SK-N-SH (cell line): ENCODE data around the gene MFAP2. TPM values are rescaled to one million over a fixed set of nuclear protein-coding genes. Genes with fewer than 3 reads are reported as not detected.
"Not testable (repeated sequence)": the region's sequence is repeated elsewhere in the genome, so short reads cannot be mapped to it uniquely, and the experiment has no call there.

ENCODE experiments used
- CTCF ChIA-PET: fragments of 300-600, 350-600 bp; formaldehyde crosslinking; extraction: SDS; loops from one replicate; lab custom pipeline; 2021; lab: Yijun Ruan, JAX
- POLR2A ChIA-PET: fragments of 350-600 bp; sonication (Branson Sonifier 250); formaldehyde crosslinking; extraction: SDS; loops from one replicate; lab custom pipeline; 2020; ENCODE audit warnings: antibody characterized with exemption, inconsistent platforms; lab: Yijun Ruan, JAX
- DNase-seq: peaks from one replicate; pipeline ENCODE4 v3.0.0; 2012
- H2AFZ ChIP-seq: fragments of 200-600 bp; sonication (generic); 2 replicates; pipeline ENCODE4 v1.8.1; 2016; ENCODE audit warnings: antibody characterized with exemption, mild to moderate bottlenecking, low read depth
- H3F3A ChIP-seq: fragments of 200-600 bp; sonication (generic); replicated peaks from 2 replicates; pipeline ENCODE3; 2016; ENCODE audit warnings: antibody characterized with exemption, mild to moderate bottlenecking; ENCODE audit not compliant: insufficient read depth
- H3K27ac ChIP-seq, 2 experiments: fragments of 200-500 bp in 1 of 2; fragments of 200-600 bp in 1 of 2; sonication (Bioruptor generic) in 1 of 2; sonication (generic), shearing (Covaris generic) in 1 of 2; 2 replicates each; pipeline versions ENCODE4 v1.5.1 to v1.6.1; 2014 to 2016; ENCODE audit warnings: low read depth in 2 of 2, inconsistent platforms in 1 of 2, low read length in 1 of 2, mild to moderate bottlenecking in 1 of 2, mixed read lengths in 1 of 2
- H3K27me3 ChIP-seq: fragments of 200-600 bp; sonication (generic), shearing (Covaris generic); 2 replicates; pipeline ENCODE4 v1.6.1; 2016; ENCODE audit warnings: mixed run types; ENCODE audit not compliant: insufficient read depth
- H3K36me3 ChIP-seq, 2 experiments: fragments of 200-500 bp in 1 of 2; fragments of 200-600 bp in 1 of 2; sonication (Bioruptor generic) in 1 of 2; sonication (generic) in 1 of 2; replicated peaks in 1 of 2; 2 replicates each; pipeline versions ENCODE3 to v1.5.1; 2014 to 2016; ENCODE audit warnings: low read length in 1 of 2, mild to moderate bottlenecking in 1 of 2; ENCODE audit not compliant: insufficient read depth in 2 of 2, control insufficient read depth in 1 of 2
- H3K4me1 ChIP-seq, 2 experiments: fragments of 200-500 bp in 1 of 2; fragments of 200-600 bp in 1 of 2; sonication (Bioruptor generic) in 1 of 2; sonication (generic), shearing (Covaris generic) in 1 of 2; 2 replicates each; pipeline versions ENCODE4 v1.5.1 to v1.6.1; 2014 to 2016; ENCODE audit warnings: low read depth in 1 of 2, low read length in 1 of 2, mixed run types in 1 of 2; ENCODE audit not compliant: insufficient read depth in 2 of 2, control insufficient read depth in 1 of 2
- H3K4me2 ChIP-seq: fragments of 200-600 bp; sonication (generic), shearing (Covaris generic); 2 replicates; pipeline ENCODE4 v1.6.1; 2017; ENCODE audit warnings: mixed run types
- H3K4me3 ChIP-seq, 2 experiments: fragments of 200-500 bp in 1 of 2; fragments of 200-600 bp in 1 of 2; sonication (Bioruptor generic) in 1 of 2; sonication (generic), shearing (Covaris generic) in 1 of 2; 2 replicates each; pipeline versions ENCODE4 v1.5.1 to v1.8.1; 2014 to 2016; ENCODE audit warnings: low read depth in 2 of 2, inconsistent platforms in 1 of 2, low read length in 1 of 2, mild to moderate bottlenecking in 1 of 2, mixed read lengths in 1 of 2, moderate library complexity in 1 of 2
- H3K79me2 ChIP-seq: fragments of 200-600 bp; sonication (generic); 2 replicates; pipeline ENCODE4 v1.8.1; 2017; ENCODE audit warnings: mild to moderate bottlenecking; ENCODE audit not compliant: insufficient read depth
- H3K9ac ChIP-seq: fragments of 200-600 bp; sonication (generic); 2 replicates; pipeline ENCODE4 v1.6.1; 2017; ENCODE audit warnings: mixed run types
- H3K9me2 ChIP-seq: fragments of 200-600 bp; sonication (generic); 2 replicates; pipeline ENCODE4 v1.6.1; 2017; ENCODE audit warnings: mixed run types
- H3K9me3 ChIP-seq: fragments of 200-600 bp; sonication (generic); 2 replicates; pipeline ENCODE4 v1.6.1; 2017; ENCODE audit warnings: mixed run types, mild to moderate bottlenecking, moderate library complexity
- H4K20me1 ChIP-seq: fragments of 200-600 bp; sonication (generic); 2 replicates; pipeline ENCODE4 v1.6.1; 2017; ENCODE audit warnings: mild to moderate bottlenecking, mixed run types; ENCODE audit not compliant: insufficient read depth
- CHD2 ChIP-seq: fragments of 150-350 bp; IDR thresholded peaks from 2 replicates; pipeline ENCODE4 v1.6.1; 2018; ENCODE audit warnings: low read length; ENCODE audit not compliant: partially characterized antibody
- ELF1 ChIP-seq: IDR thresholded peaks from 2 replicates; pipeline ENCODE4 v1.4.0; 2012
- FOXJ3 ChIP-seq: sonication (generic); formaldehyde crosslinking; IDR thresholded peaks from 2 replicates; pipeline ENCODE4 v1.5.1; 2020; ENCODE audit warnings: mild to moderate bottlenecking, missing genetic modification reagents
- FOXM1 ChIP-seq: IDR thresholded peaks from 2 replicates; pipeline ENCODE4 v1.4.0; 2012; ENCODE audit warnings: low read depth, mild to moderate bottlenecking
- NFIC ChIP-seq: IDR thresholded peaks from 2 replicates; pipeline ENCODE4 v1.4.0; 2012; ENCODE audit warnings: borderline replicate concordance
- PBX3 ChIP-seq: IDR thresholded peaks from 2 replicates; pipeline ENCODE4; 2012
- RCOR1 ChIP-seq: fragments of 150-350 bp; IDR thresholded peaks from 2 replicates; pipeline ENCODE4 v1.6.1; 2017; ENCODE audit warnings: antibody characterized with exemption, low read length
- RXRA ChIP-seq: IDR thresholded peaks from 2 replicates; pipeline ENCODE4 v1.4.0; 2012; ENCODE audit warnings: low read depth, mild to moderate bottlenecking, borderline replicate concordance
- TAF1 ChIP-seq: IDR thresholded peaks from 2 replicates; pipeline ENCODE4 v1.6.1; 2012; ENCODE audit warnings: low read depth, mild to moderate bottlenecking, low read length, moderate library complexity, borderline replicate concordance
- TEAD4 ChIP-seq: IDR thresholded peaks from 2 replicates; pipeline ENCODE4 v1.4.0; 2012; ENCODE audit warnings: mild to moderate bottlenecking, borderline replicate concordance; ENCODE audit not compliant: insufficient read depth
- USF1 ChIP-seq: IDR thresholded peaks from 2 replicates; pipeline ENCODE4 v1.4.0; 2012; ENCODE audit warnings: low read depth, borderline replicate concordance
- WGBS: methylation state at CpG from one replicate; pipeline ENCODE4 v1.1.6; 2017; ENCODE audit warnings: low lambda C conversion rate; 5-methylcytosine and 5-hydroxymethylcytosine counted together
- polyA plus RNA-seq, 3 experiments: library from polyadenylated mRNA; depleted of rRNA; stranded (reverse); fragments of >200 nt; gene quantifications; 2 replicates each; pipeline ENCODE4 v1.2.3, GENCODE V29; 2012
- TF ChIP-seq, protein P1 (sequence below): fragments of 150-350 bp; IDR thresholded peaks from 2 replicates; pipeline ENCODE4 v1.6.1; 2017; ENCODE audit warnings: antibody characterized with exemption, low read length, low read depth, borderline replicate concordance
- TF ChIP-seq, protein P2 (sequence below): IDR thresholded peaks from 2 replicates; pipeline ENCODE4 v1.6.1; 2012; ENCODE audit warnings: mild to moderate bottlenecking, low read depth, low read length, moderate library complexity

MFAP2 gene
- polyA plus RNA-seq, 1 of the 3 experiments (the other 2 are of a cell fraction): 189 TPM

DNA sequence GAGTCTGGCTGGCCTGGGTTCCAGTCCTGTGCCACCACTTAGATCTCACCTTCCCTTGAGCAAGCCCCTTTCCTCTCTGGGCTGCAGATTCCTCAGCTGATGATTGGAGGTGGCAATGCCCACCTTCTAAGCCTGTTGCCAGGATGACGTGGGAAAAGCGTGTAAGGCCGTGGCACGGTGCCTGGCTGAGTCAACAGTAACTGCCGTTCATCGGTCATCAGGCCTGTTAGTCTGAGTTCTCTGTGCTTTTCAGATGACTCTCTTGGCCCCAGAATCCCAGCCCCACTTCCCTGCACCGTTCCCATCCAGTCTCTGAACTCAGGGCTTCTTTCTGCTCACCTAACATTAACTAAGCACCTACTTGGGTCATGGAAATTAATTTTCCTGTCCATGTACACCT, 31.4 kb downstream of the MFAP2 start:
- H3K9me3 ChIP-seq, H3K79me2 ChIP-seq, H3K4me3 ChIP-seq, H3K27me3 ChIP-seq, H3K4me2 ChIP-seq, H3K9me2 ChIP-seq, H3K27ac ChIP-seq, DNase-seq, H3K36me3 ChIP-seq, H4K20me1 ChIP-seq, H3K9ac ChIP-seq, H3F3A ChIP-seq, POLR2A ChIA-PET, H2AFZ ChIP-seq, H3K4me1 ChIP-seq: not testable (repeated sequence)
- CTCF ChIA-PET: interaction anchor here (1.1 to 20.3 kb wide), 4 partner anchors 13 to 327 kb away, joined by 3 to 408 read pairs (median 38); partner anchors contain the start of gene SDHB
- WGBS: 38% methylated on average over 7 of the region's 7 CpGs
- peak; percentile 18; the same call in 1 of the 2 replicates for TF ChIP-seq NFIC

DNA sequence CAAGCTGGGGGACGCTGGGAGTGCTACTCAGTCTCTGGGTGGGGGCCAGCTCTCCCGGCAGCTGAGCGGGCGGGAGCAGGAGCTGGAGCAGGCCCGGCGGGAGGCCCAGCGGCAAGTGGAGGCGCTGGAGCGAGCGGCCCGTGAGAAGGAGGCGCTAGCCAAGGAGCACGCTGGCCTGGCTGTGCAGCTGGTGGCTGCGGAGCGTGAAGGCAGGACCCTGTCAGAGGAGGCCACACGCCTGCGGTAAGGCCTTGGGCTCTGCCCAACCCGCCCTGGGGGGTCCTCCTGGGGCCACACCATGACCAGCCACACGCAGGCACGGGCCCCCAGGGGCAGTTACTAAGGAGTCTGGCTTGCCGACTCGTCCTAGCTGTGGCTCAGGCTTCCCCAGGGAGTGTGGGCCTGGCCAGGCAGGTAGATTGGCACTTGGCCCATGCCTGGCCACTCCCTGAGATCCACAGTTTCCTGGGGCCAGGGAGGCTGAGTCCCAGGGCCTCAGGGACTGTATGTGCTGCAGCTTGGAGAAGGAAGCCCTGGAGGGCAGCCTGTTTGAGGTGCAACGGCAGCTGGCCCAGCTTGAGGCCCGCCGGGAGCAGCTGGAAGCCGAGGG, 32.0 kb downstream of the MFAP2 start:
- not testable (repeated sequence) for H3K4me3 ChIP-seq, H3K9me3 ChIP-seq, H3F3A ChIP-seq, H3K27me3 ChIP-seq, H2AFZ ChIP-seq, H3K36me3 ChIP-seq, H3K4me1 ChIP-seq, H3K9me2 ChIP-seq, H3K27ac ChIP-seq, H3K4me2 ChIP-seq, H3K9ac ChIP-seq, H3K79me2 ChIP-seq, H4K20me1 ChIP-seq, DNase-seq
- ChIA-PET CTCF (interaction anchor here (0.6 to 20.3 kb wide), 9 partner anchors 14 to 356 kb away, joined by 3 to 408 read pairs (median 6); partner anchors contain the start of gene SDHB), POLR2A (interaction anchor here (0.8 to 1.8 kb wide), 2 partner anchors 32 to 43 kb away, joined by 3 to 7 read pairs; partner anchors contain the start of gene MFAP2)
- WGBS: 94% methylated on average over 26 of the region's 26 CpGs

DNA sequence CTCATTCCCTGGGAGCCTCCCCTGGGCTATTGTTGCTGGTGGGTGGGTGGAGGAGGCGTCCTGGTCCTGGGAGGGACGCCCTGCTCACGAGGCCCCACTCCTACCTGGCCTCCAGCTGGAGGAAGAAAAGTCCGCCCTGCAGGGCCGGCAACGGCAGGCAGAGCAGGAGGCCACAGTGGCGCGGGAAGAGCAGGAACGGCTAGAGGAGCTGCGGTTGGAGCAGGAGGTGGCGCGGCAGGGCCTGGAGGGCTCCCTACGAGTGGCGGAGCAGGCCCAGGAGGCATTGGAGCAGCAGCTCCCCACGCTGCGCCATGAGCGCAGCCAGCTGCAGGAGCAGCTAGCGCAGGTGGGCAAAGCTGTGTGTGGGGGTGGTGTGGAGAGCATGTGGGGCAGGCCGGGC, 33.8 kb downstream of the MFAP2 start:
- no peaks in the 10 kb centered on the region; a peak in 1 of 4 replicates for H3K4me1 ChIP-seq
- no peak overlapping the region for H3K9ac ChIP-seq
- H3K79me2 ChIP-seq: no peaks in the 10 kb centered on the region
- H3K9me3 ChIP-seq: no peaks in the 10 kb centered on the region
- H3K36me3 ChIP-seq: peaks cover 0 to 4% of the 10 kb centered on the region in 2 experiments
- H4K20me1 ChIP-seq: no peaks in the 10 kb centered on the region
- no peaks in the 10 kb centered on the region for H3K9me2 ChIP-seq
- ChIA-PET POLR2A (interaction anchor here (1.8 kb wide), 1 partner anchor 41 kb away, joined by 7 read pairs; no protein-coding TSS in a partner anchor), CTCF (interaction anchor here (0.7 to 7.1 kb wide), 7 partner anchors 9 to 331 kb away, joined by 3 to 66 read pairs (median 5); no protein-coding TSS in a partner anchor)
- whole genome bisulfite sequencing: 94% methylated on average over 19 of the region's 19 CpGs
- TF ChIP-seq PBX3 (no peak), TAF1 (no peak), RXRA (no peak), USF1 (no peak), RCOR1 (no peak), NFIC (no peak), TEAD4 (no peak), FOXM1 (no peak), ELF1 (no peak), FOXJ3 (CRISPR knock-in tag) (no peak), CHD2 (no peak)
- TF ChIP-seq, protein P1, sequence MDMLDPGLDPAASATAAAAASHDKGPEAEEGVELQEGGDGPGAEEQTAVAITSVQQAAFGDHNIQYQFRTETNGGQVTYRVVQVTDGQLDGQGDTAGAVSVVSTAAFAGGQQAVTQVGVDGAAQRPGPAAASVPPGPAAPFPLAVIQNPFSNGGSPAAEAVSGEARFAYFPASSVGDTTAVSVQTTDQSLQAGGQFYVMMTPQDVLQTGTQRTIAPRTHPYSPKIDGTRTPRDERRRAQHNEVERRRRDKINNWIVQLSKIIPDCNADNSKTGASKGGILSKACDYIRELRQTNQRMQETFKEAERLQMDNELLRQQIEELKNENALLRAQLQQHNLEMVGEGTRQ: no peak
- TF ChIP-seq, protein P2, sequence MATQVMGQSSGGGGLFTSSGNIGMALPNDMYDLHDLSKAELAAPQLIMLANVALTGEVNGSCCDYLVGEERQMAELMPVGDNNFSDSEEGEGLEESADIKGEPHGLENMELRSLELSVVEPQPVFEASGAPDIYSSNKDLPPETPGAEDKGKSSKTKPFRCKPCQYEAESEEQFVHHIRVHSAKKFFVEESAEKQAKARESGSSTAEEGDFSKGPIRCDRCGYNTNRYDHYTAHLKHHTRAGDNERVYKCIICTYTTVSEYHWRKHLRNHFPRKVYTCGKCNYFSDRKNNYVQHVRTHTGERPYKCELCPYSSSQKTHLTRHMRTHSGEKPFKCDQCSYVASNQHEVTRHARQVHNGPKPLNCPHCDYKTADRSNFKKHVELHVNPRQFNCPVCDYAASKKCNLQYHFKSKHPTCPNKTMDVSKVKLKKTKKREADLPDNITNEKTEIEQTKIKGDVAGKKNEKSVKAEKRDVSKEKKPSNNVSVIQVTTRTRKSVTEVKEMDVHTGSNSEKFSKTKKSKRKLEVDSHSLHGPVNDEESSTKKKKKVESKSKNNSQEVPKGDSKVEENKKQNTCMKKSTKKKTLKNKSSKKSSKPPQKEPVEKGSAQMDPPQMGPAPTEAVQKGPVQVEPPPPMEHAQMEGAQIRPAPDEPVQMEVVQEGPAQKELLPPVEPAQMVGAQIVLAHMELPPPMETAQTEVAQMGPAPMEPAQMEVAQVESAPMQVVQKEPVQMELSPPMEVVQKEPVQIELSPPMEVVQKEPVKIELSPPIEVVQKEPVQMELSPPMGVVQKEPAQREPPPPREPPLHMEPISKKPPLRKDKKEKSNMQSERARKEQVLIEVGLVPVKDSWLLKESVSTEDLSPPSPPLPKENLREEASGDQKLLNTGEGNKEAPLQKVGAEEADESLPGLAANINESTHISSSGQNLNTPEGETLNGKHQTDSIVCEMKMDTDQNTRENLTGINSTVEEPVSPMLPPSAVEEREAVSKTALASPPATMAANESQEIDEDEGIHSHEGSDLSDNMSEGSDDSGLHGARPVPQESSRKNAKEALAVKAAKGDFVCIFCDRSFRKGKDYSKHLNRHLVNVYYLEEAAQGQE: no peak
- H3K27ac ChIP-seq: no peak overlapping the region
- no peaks in the 10 kb centered on the region for H3F3A ChIP-seq
- H3K27me3 ChIP-seq: no peaks in the 10 kb centered on the region
- no peak for DNase-seq
- no peak overlapping the region for H3K4me2 ChIP-seq
- H2AFZ ChIP-seq: no peak overlapping the region
- H3K4me3 ChIP-seq: no peak overlapping the region
